OCI-LY1 (cell line): ENCODE results near the gene TFE3.

Source experiments
- H2AFZ ChIP-seq: fragments of 200-600 bp; sonication (generic), shearing (Covaris generic); 2 replicates; pipeline ENCODE4 v1.6.0; 2014; ENCODE audit warnings: antibody characterized with exemption, mild to moderate bottlenecking, low read length
- H3F3A ChIP-seq: fragments of 200-600 bp; sonication (generic), shearing (Covaris generic); 2 replicates; pipeline ENCODE4 v1.6.0; 2014; ENCODE audit warnings: mild to moderate bottlenecking, antibody characterized with exemption, low read length, moderate library complexity; ENCODE audit not compliant: insufficient read depth
- H3K27ac ChIP-seq: fragments of 200-600 bp; sonication (generic); 2 replicates; pipeline ENCODE4 v1.5.1; 2014; ENCODE audit warnings: low read length, mixed run types, mild to moderate bottlenecking, low read depth; ENCODE audit not compliant: poor library complexity, severe bottlenecking
- H3K27me3 ChIP-seq: fragments of 200-600 bp; sonication (generic); 2 replicates; pipeline ENCODE4 v1.6.0; 2014; ENCODE audit warnings: antibody characterized with exemption, mild to moderate bottlenecking, low read length, moderate library complexity; ENCODE audit not compliant: insufficient read depth
- H3K36me3 ChIP-seq: fragments of 200-600 bp; sonication (generic); 2 replicates; pipeline ENCODE4 v1.6.1; 2014; ENCODE audit warnings: mild to moderate bottlenecking, antibody characterized with exemption, low read length, moderate library complexity, mixed read lengths; ENCODE audit not compliant: insufficient read depth
- H3K4me1 ChIP-seq: fragments of 200-600 bp; sonication (generic); 2 replicates; pipeline ENCODE4 v1.5.1; 2014; ENCODE audit warnings: mild to moderate bottlenecking, low read length, moderate library complexity; ENCODE audit not compliant: insufficient read depth, severe bottlenecking
- H3K4me2 ChIP-seq: fragments of 200-600 bp; sonication (generic), shearing (Covaris generic); 2 replicates; pipeline ENCODE4 v1.6.1; 2014; ENCODE audit warnings: low read length
- H3K4me3 ChIP-seq: fragments of 200-600 bp; sonication (generic); 2 replicates; pipeline ENCODE4 v1.5.1; 2014; ENCODE audit warnings: low read length, low read depth, mild to moderate bottlenecking, mixed read lengths; ENCODE audit not compliant: poor library complexity, severe bottlenecking
- H3K79me2 ChIP-seq: fragments of 200-600 bp; shearing (Covaris generic); 2 replicates; pipeline ENCODE4 v1.6.1; 2016; ENCODE audit warnings: mixed run types, low read length, mixed read lengths; ENCODE audit not compliant: insufficient read depth
- H3K9ac ChIP-seq: fragments of 200-600 bp; sonication (generic), shearing (Covaris generic); 2 replicates; pipeline ENCODE4 v1.6.1; 2014; ENCODE audit warnings: mild to moderate bottlenecking, low read length, mixed read lengths
- H3K9me2 ChIP-seq: fragments of 200-600 bp; sonication (generic), shearing (Covaris generic); 2 replicates; pipeline ENCODE4 v1.6.1; 2014; ENCODE audit warnings: low read depth, mild to moderate bottlenecking, low read length, mixed read lengths
- H3K9me3 ChIP-seq: fragments of 200-600 bp; shearing (Covaris generic); 2 replicates; pipeline ENCODE4 v1.6.1; 2014; ENCODE audit warnings: low read length, mixed read lengths
- H4K20me1 ChIP-seq: fragments of 200-600 bp; sonication (generic), shearing (Covaris generic); 2 replicates; pipeline ENCODE4 v1.6.0; 2016; ENCODE audit warnings: mild to moderate bottlenecking, low read length; ENCODE audit not compliant: insufficient read depth
- EZH2 ChIP-seq: fragments of 200-600 bp; sonication (generic), shearing (Covaris generic); IDR thresholded peaks from 2 replicates; pipeline ENCODE4 v1.8.0; 2017; ENCODE audit warnings: borderline replicate concordance, mixed run types, mild to moderate bottlenecking, antibody characterized with exemption, low read length, moderate library complexity, mixed read lengths
- TF ChIP-seq, protein P1 (sequence below): fragments of 200-600 bp; sonication (generic), shearing (Covaris generic); IDR thresholded peaks from 2 replicates; pipeline ENCODE4 v1.5.1; 2017; ENCODE audit warnings: mild to moderate bottlenecking, antibody characterized with exemption, low read length, moderate library complexity, mixed read lengths

TFE3 gene

DNA sequence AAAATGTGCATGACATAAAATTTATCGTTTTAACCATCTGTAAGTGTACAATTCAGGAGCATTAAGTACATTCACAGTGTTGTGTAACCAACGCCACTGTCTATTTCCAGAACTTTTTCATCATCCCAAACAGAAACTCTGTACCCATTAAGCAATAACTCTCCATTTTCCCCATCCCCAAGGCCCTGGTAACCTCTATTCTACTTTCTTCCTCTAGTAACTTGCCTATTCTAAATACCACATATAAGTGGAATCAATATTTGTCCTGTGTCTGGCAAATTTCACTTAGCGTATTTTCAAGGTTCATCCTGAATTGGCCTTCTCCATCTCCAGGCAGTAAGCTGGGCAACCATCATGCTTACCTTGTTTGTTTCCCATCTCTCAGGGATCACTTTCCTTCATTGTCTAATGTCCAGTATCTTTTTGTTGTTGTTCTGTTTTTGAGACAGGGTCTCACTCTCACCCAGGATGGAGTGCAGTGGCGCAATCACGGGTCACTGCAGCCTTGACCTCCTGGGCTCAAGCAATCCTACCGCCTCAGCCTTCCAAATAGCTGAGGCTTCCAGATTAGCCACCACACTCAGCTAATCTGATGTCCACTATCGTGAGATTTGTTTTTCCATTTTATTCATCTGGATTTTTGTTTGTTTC, 23.4 kb downstream of the TFE3 start:
- H3K4me2 ChIP-seq = no peak overlapping the region

DNA sequence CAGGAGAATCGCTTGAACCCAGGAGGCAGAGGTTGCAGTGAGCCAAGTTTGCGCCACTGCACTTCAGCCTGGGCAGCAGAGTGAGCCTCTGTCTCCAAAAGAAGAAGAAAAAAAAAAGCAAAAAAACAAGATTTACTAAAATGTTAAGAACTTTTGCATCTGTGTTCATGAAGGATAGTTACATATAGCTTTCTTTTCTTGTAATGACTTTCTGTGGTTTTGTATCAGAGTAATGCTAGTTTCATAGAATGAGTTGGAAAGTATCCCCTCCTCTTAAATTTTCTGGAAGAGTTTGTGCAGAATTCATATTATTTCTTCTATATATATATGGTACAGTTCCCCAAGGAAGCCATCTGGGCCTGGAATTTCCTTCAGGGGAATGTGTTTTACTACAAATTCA, 24.1 kb downstream of the TFE3 start:
- Histone ChIP-seq H3K36me3 (no peaks in the 10 kb centered on the region), H3K4me3 (no peak overlapping the region), H3K9me2 (no peaks in the 10 kb centered on the region), H3K27me3 (no peaks in the 10 kb centered on the region), H2AFZ (no peak overlapping the region), H3K79me2 (no peaks in the 10 kb centered on the region), H4K20me1 (no peaks in the 10 kb centered on the region), H3K4me1 (no peaks in the 10 kb centered on the region), H3K4me2 (no peak overlapping the region), H3K27ac (no peak overlapping the region), H3K9ac (no peak overlapping the region), H3F3A (no peaks in the 10 kb centered on the region), H3K9me3 (no peaks in the 10 kb centered on the region)
- TF ChIP-seq EZH2 = no peak
- TF ChIP-seq, protein P1, sequence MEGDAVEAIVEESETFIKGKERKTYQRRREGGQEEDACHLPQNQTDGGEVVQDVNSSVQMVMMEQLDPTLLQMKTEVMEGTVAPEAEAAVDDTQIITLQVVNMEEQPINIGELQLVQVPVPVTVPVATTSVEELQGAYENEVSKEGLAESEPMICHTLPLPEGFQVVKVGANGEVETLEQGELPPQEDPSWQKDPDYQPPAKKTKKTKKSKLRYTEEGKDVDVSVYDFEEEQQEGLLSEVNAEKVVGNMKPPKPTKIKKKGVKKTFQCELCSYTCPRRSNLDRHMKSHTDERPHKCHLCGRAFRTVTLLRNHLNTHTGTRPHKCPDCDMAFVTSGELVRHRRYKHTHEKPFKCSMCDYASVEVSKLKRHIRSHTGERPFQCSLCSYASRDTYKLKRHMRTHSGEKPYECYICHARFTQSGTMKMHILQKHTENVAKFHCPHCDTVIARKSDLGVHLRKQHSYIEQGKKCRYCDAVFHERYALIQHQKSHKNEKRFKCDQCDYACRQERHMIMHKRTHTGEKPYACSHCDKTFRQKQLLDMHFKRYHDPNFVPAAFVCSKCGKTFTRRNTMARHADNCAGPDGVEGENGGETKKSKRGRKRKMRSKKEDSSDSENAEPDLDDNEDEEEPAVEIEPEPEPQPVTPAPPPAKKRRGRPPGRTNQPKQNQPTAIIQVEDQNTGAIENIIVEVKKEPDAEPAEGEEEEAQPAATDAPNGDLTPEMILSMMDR = no peak

More for the DNA sequence above, 23.4 kb downstream of the TFE3 start:
- no peaks in the 10 kb centered on the region for H3K79me2 ChIP-seq
- no peaks in the 10 kb centered on the region for H3K9me3 ChIP-seq
- H3K27me3 ChIP-seq = no peaks in the 10 kb centered on the region
- no peaks in the 10 kb centered on the region for H3K4me1 ChIP-seq
- no peak overlapping the region for H3K9ac ChIP-seq
- no peaks in the 10 kb centered on the region for H3F3A ChIP-seq
- H3K4me3 ChIP-seq = no peak overlapping the region
- TF ChIP-seq, protein P1 = no peak
- TF ChIP-seq EZH2 = no peak
- no peak overlapping the region for H3K27ac ChIP-seq
- no peak overlapping the region for H2AFZ ChIP-seq
- no peaks in the 10 kb centered on the region for H3K9me2 ChIP-seq
- H4K20me1 ChIP-seq = no peaks in the 10 kb centered on the region
- H3K36me3 ChIP-seq = no peaks in the 10 kb centered on the region

DNA sequence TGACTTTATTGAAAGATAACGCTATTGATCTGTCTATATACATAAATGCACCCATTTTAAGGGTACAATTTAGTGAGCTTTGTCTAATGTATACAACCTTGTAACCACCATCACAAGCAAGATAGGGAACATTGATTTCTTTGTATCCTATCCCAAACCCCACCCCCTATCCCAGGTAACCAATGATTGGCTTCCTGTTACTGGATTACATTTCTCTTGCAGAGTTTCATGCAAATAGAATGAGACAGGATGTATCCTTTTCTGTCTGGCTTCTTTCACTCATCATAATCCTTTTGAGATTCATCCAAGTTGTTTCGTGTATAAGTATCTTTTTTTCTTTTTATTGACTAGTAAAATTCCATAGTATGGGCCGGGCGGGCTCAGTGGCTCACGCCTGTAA, 39.5 kb downstream of the TFE3 start:
- H2AFZ ChIP-seq = no peak overlapping the region
- TF ChIP-seq EZH2 = no peak
- TF ChIP-seq, protein P1 = no peak

More for the DNA sequence above, 39.5 kb downstream of the TFE3 start:
- no peaks in the 10 kb centered on the region for H3K27me3 ChIP-seq
- no peaks in the 10 kb centered on the region for H3K9me2 ChIP-seq
- H3K4me2 ChIP-seq = no peak overlapping the region
- H4K20me1 ChIP-seq = no peaks in the 10 kb centered on the region
- no peak overlapping the region for H3K9ac ChIP-seq
- H3K79me2 ChIP-seq = no peaks in the 10 kb centered on the region
- peaks cover 9% of the 10 kb centered on the region for H3K36me3 ChIP-seq
- H3K9me3 ChIP-seq = no peaks in the 10 kb centered on the region
- peaks cover 14% of the 10 kb centered on the region for H3K4me1 ChIP-seq
- no peak overlapping the region for H3K4me3 ChIP-seq
- H3K27ac ChIP-seq = no peak overlapping the region
- no peaks in the 10 kb centered on the region for H3F3A ChIP-seq
